ENCODE data around the gene CHST11. TPM values are rescaled to one million over a fixed set of nuclear protein-coding genes. Genes with fewer than 3 reads are reported as not detected.

The CHST11 gene
- total RNA-seq, 1 donor from 2014 or later, result 40.1 TPM

DNA sequence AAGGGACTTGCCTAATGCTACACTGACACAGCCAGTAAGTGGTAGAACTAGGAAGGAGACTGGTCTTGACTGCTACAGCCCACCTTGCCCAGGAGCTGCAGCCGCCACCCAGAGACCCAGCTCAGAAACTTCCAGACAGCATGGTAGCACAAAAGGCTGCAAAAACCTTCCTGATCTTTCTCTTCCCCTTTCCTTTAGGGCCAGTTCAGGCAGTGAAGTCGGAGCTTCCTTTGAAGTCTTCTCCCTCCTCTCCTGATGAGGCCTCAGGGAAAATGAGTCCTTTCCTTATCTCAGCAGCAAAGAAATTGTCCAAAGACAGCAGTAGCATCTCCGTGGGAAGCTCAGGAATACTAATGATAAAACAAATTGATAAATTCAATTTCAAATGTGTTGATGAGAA is 21.0 kb upstream of the CHST11 start:
- TF ChIP-seq, protein P1, sequence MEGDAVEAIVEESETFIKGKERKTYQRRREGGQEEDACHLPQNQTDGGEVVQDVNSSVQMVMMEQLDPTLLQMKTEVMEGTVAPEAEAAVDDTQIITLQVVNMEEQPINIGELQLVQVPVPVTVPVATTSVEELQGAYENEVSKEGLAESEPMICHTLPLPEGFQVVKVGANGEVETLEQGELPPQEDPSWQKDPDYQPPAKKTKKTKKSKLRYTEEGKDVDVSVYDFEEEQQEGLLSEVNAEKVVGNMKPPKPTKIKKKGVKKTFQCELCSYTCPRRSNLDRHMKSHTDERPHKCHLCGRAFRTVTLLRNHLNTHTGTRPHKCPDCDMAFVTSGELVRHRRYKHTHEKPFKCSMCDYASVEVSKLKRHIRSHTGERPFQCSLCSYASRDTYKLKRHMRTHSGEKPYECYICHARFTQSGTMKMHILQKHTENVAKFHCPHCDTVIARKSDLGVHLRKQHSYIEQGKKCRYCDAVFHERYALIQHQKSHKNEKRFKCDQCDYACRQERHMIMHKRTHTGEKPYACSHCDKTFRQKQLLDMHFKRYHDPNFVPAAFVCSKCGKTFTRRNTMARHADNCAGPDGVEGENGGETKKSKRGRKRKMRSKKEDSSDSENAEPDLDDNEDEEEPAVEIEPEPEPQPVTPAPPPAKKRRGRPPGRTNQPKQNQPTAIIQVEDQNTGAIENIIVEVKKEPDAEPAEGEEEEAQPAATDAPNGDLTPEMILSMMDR (IDR thresholded peaks at IDR 0.05), result no peak
- Mint-ChIP-seq H3K27me3 (peaks cover 2% of the 10 kb centered on the region), H3K4me3 (no peak overlapping the region), H3K4me1 (no peaks in the 10 kb centered on the region), H3K9me3 (no peaks in the 10 kb centered on the region), H3K27ac (no peak overlapping the region), H3K36me3 (ENCODE audit: low read depth) (no peaks in the 10 kb centered on the region)
- ATAC-seq (ENCODE audit: low read depth), result no peak
- intact Hi-C loops (cut with micrococcal nuclease), result no loop called here
- DNase-seq, result no peak
- ChIA-PET CTCF (no interaction called here), POLR2A (interaction anchor here (0.6 kb wide), 1 partner anchor 61 kb away, joined by 3 read pairs; no protein-coding TSS in a partner anchor)

DNA sequence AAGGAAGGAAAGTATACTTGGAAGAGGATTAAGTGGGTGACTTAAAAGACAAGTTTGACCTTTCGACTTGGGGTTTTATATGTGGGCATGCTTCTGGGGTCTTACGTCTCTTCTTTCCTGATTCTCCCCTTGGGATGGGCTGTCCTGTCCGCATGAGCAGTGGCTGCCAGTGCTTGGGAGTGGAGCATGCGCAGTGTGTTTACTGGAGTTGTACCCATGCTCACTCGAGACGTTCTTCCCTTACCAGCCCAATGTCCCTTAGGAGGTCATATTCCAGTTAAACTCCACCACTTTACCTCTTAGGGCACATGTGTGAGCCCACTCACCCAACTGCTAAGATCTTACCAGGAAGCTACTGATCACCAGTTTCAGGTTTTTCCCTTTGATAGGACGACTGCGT is 20.0 kb upstream of the CHST11 start:
- intact Hi-C loops (cut with micrococcal nuclease), result no loop called here
- no peaks in the 10 kb centered on the region for H3K9me3 Mint-ChIP-seq
- no peaks in the 10 kb centered on the region for H3K4me1 Mint-ChIP-seq
- CTCF ChIA-PET, result interaction anchor here (1.1 kb wide), 1 partner anchor 55 kb away, joined by 4 read pairs; no protein-coding TSS in a partner anchor
- H3K4me3 Mint-ChIP-seq, result no peak overlapping the region
- DNase-seq (no peak), ATAC-seq (ENCODE audit: low read depth) (no peak)
- TF ChIP-seq, protein P1 (IDR thresholded peaks at IDR 0.05), result no peak
- H3K27ac Mint-ChIP-seq, result no peak overlapping the region
- POLR2A ChIA-PET, result interaction anchor here (1.1 kb wide), 1 partner anchor 11 kb away, joined by 4 read pairs; no protein-coding TSS in a partner anchor
- peaks cover 2% of the 10 kb centered on the region for H3K27me3 Mint-ChIP-seq
- H3K36me3 Mint-ChIP-seq (ENCODE audit: low read depth), result no peaks in the 10 kb centered on the region

- CTCF ChIA-PET, result interaction anchor here (1.1 kb wide), 1 partner anchor 56 kb away, joined by 4 read pairs; no protein-coding TSS in a partner anchor
- intact Hi-C loops (cut with micrococcal nuclease), result no loop called here
- ATAC-seq (ENCODE audit: low read depth) (no peak), DNase-seq (no peak)
- TF ChIP-seq, protein P1 (IDR thresholded peaks at IDR 0.05), result no peak
- POLR2A ChIA-PET, result no interaction called here
- Mint-ChIP-seq H3K36me3 (ENCODE audit: low read depth) (no peaks in the 10 kb centered on the region), H3K27me3 (peaks cover 2% of the 10 kb centered on the region), H3K9me3 (no peaks in the 10 kb centered on the region), H3K4me3 (no peak overlapping the region), H3K4me1 (no peaks in the 10 kb centered on the region), H3K27ac (no peak overlapping the region)
Observed at GRCh38 chr12:104438134-104438533, 18.6 kb upstream of the CHST11 start.

DNA sequence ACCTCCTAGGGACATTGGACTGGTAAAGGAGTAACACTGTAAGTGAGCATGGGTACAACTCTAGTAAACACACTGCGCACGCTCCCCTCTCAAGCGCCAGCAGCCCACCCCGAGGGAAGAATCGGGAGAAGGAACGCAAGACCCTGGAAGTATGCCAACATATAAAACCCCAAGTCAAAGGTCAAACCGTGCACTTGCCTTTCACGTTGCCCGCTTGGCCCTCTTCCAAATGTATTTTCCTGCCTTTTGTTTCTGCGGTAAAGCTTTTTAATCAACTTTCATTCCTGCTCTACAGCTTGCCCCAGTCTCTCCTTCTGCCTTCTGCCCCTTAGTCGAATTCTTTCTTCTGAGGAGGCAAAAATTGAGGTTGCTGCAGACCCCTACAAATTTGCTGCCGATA is 17.6 kb upstream of the CHST11 start:
- Mint-ChIP-seq H3K4me1 (no peaks in the 10 kb centered on the region), H3K27ac (no peak overlapping the region), H3K27me3 (peaks cover 2% of the 10 kb centered on the region), H3K36me3 (ENCODE audit: low read depth) (no peaks in the 10 kb centered on the region), H3K9me3 (no peaks in the 10 kb centered on the region), H3K4me3 (no peak overlapping the region)
- DNase-seq (no peak), ATAC-seq (ENCODE audit: low read depth) (no peak)
- intact Hi-C loops (cut with micrococcal nuclease), result no loop called here
- POLR2A ChIA-PET, result no interaction called here
- TF ChIP-seq, protein P1 (IDR thresholded peaks at IDR 0.05), result no peak
- CTCF ChIA-PET, result no interaction called here

GRCh38 chr12:104443008-104443407 is 13.7 kb upstream of the CHST11 start:
- intact Hi-C loops (cut with micrococcal nuclease), result no loop called here
- H3K36me3 Mint-ChIP-seq (ENCODE audit: low read depth), result no peaks in the 10 kb centered on the region
- peaks cover 10% of the 10 kb centered on the region for H3K9me3 Mint-ChIP-seq
- ATAC-seq (ENCODE audit: low read depth) (no peak), DNase-seq (no peak)
- ChIA-PET POLR2A (no interaction called here), CTCF (no interaction called here)
- no peak overlapping the region for H3K27ac Mint-ChIP-seq
- H3K4me3 Mint-ChIP-seq, result no peak overlapping the region
- TF ChIP-seq, protein P1 (IDR thresholded peaks at IDR 0.05), result no peak
- no peaks in the 10 kb centered on the region for H3K27me3 Mint-ChIP-seq
- peaks cover 9% of the 10 kb centered on the region for H3K4me1 Mint-ChIP-seq
